Mesenchymal stem cell (in vitro differentiated cells and primary cell): ENCODE results near the gene ARHGAP15.

ENCODE experiments used
- DNase-seq: peaks from one replicate; pipeline ENCODE4 v3.0.0-alpha.2; 2013
- H2AFZ ChIP-seq: one replicate; pipeline ENCODE4 v1.6.1; 2013; ENCODE audit warnings: low read depth, mild to moderate bottlenecking, control low read depth, inconsistent platforms, low read length, moderate library complexity
- H2AK5ac ChIP-seq: 2 replicates; pipeline ENCODE4 v1.6.1; 2013; ENCODE audit warnings: low read length, moderate library complexity, mild to moderate bottlenecking, inconsistent platforms; ENCODE audit not compliant: severe bottlenecking
- H2BK120ac ChIP-seq: one replicate; pipeline ENCODE4 v1.6.1; 2013; ENCODE audit warnings: low read depth, mild to moderate bottlenecking, inconsistent platforms, low read length, moderate library complexity
- H2BK12ac ChIP-seq, 2 experiments: one replicate each; pipeline ENCODE4 v1.6.1; 2013; ENCODE audit warnings: inconsistent platforms in 2 of 2, low read length in 2 of 2, mild to moderate bottlenecking in 2 of 2, moderate library complexity in 2 of 2, control low read depth in 1 of 2
- H2BK15ac ChIP-seq: one replicate; pipeline ENCODE4 v1.6.1; 2013; ENCODE audit warnings: mild to moderate bottlenecking, low read depth, inconsistent platforms; ENCODE audit not compliant: poor library complexity, severe bottlenecking
- H2BK5ac ChIP-seq: 2 replicates; pipeline ENCODE4 v1.6.1; 2013; ENCODE audit warnings: low read depth, mild to moderate bottlenecking, low read length, control low read depth, inconsistent platforms; ENCODE audit not compliant: poor library complexity, severe bottlenecking
- H3K14ac ChIP-seq, 2 experiments: one replicate each; pipeline ENCODE4 v1.6.1; 2013; ENCODE audit warnings: inconsistent platforms in 2 of 2, low read length in 2 of 2, control low read depth in 1 of 2, mild to moderate bottlenecking in 1 of 2, moderate library complexity in 1 of 2
- H3K18ac ChIP-seq, 2 experiments: one replicate each; pipeline ENCODE4 v1.6.1; 2013; ENCODE audit warnings: inconsistent platforms in 2 of 2, low read length in 2 of 2, control low read depth in 1 of 2, low read depth in 1 of 2, mild to moderate bottlenecking in 1 of 2
- H3K23ac ChIP-seq, 2 experiments: one replicate each; pipeline ENCODE4 v1.6.1; 2013; ENCODE audit warnings: inconsistent platforms in 2 of 2, low read length in 2 of 2, mild to moderate bottlenecking in 2 of 2, moderate library complexity in 2 of 2, control low read depth in 1 of 2
- H3K27ac ChIP-seq: 2 replicates; pipeline ENCODE4 v1.5.1; 2013; ENCODE audit warnings: mild to moderate bottlenecking, moderate library complexity, low read length, control low read depth, inconsistent platforms; ENCODE audit not compliant: poor library complexity, severe bottlenecking
- H3K27me3 ChIP-seq, 2 experiments: 2 replicates each; pipeline versions ENCODE4 v1.6.1 to v1.7.0; 2013; ENCODE audit warnings: low read length in 2 of 2, mild to moderate bottlenecking in 2 of 2, moderate library complexity in 2 of 2, control low read depth in 1 of 2, inconsistent platforms in 1 of 2; ENCODE audit not compliant: control insufficient read depth in 1 of 2, insufficient read depth in 1 of 2
- H3K36me3 ChIP-seq, 2 experiments: 2 replicates each; pipeline versions ENCODE4 v1.6.1 to v1.7.0; 2013; ENCODE audit warnings: low read length in 2 of 2, control low read depth in 1 of 2, inconsistent platforms in 1 of 2, low read depth in 1 of 2, mild to moderate bottlenecking in 1 of 2; ENCODE audit not compliant: insufficient read depth in 2 of 2, control insufficient read depth in 1 of 2
- H3K4ac ChIP-seq, 2 experiments: one replicate each; pipeline ENCODE4 v1.6.1; 2013; ENCODE audit warnings: inconsistent platforms in 2 of 2, low read length in 2 of 2, mild to moderate bottlenecking in 2 of 2, moderate library complexity in 2 of 2, control low read depth in 1 of 2, low read depth in 1 of 2
- H3K4me1 ChIP-seq: 2 replicates; pipeline ENCODE4 v1.6.1; 2013; ENCODE audit warnings: low read depth, low read length, control low read depth; ENCODE audit not compliant: control insufficient read depth, insufficient read depth
- H3K4me2 ChIP-seq: 2 replicates; pipeline ENCODE4 v1.6.1; 2013; ENCODE audit warnings: low read length, mild to moderate bottlenecking, inconsistent platforms; ENCODE audit not compliant: poor library complexity, severe bottlenecking
- H3K4me3 ChIP-seq, 2 experiments: 2 replicates each; pipeline versions ENCODE4 v1.5.1 to v1.7.0; 2013; ENCODE audit warnings: low read length in 2 of 2, mild to moderate bottlenecking in 2 of 2, control low read depth in 1 of 2, low read depth in 1 of 2; ENCODE audit not compliant: insufficient read depth in 1 of 2
- H3K79me1 ChIP-seq: replicated peaks from 2 replicates; pipeline ENCODE4 v1.6.1; 2013; ENCODE audit warnings: mild to moderate bottlenecking, control low read depth, low read length, inconsistent platforms; ENCODE audit not compliant: poor library complexity, severe bottlenecking
- H3K9ac ChIP-seq: 2 replicates; pipeline ENCODE4 v1.7.0; 2013; ENCODE audit warnings: mild to moderate bottlenecking, low read length, moderate library complexity
- H3K9me3 ChIP-seq: 2 replicates; pipeline ENCODE4 v1.7.0; 2013; ENCODE audit warnings: mild to moderate bottlenecking, low read length; ENCODE audit not compliant: control insufficient read depth
- H4K8ac ChIP-seq: one replicate; pipeline ENCODE4 v1.6.1; 2013; ENCODE audit warnings: inconsistent platforms, mild to moderate bottlenecking, low read length, moderate library complexity
- H4K91ac ChIP-seq: one replicate; pipeline ENCODE4 v1.6.1; 2013; ENCODE audit warnings: mild to moderate bottlenecking, low read length, inconsistent platforms
- WGBS: methylation state at CpG from one replicate; pipeline ENCODE4 v1.1.7; 2013; ENCODE audit warnings: mixed read lengths; 5-methylcytosine and 5-hydroxymethylcytosine counted together

ARHGAP15 gene

GRCh38 chr2:143401861-143402260 is 272.6 kb downstream of the ARHGAP15 start:
- Histone ChIP-seq H2BK120ac (no peak overlapping the region), H2BK12ac (no peak overlapping the region), H3K27ac (no peak overlapping the region), H3K4me2 (no peak overlapping the region), H4K8ac (no peak overlapping the region), H3K4ac (no peak overlapping the region), H3K23ac (no peak overlapping the region), H3K14ac (no peak overlapping the region), H4K91ac (no peak overlapping the region), H3K9ac (no peak overlapping the region), H3K4me3 (no peak overlapping the region), H2BK15ac (no peak overlapping the region), H3K18ac (no peak overlapping the region), H3K79me1 (no peaks in the 10 kb centered on the region), H2AFZ (no peak overlapping the region), H3K4me1 (no peaks in the 10 kb centered on the region), H3K9me3 (no peaks in the 10 kb centered on the region), H2BK5ac (no peak overlapping the region), H3K36me3 (no peaks in the 10 kb centered on the region), H3K27me3 (no peaks in the 10 kb centered on the region), H2AK5ac (no peak overlapping the region)
- 92% methylated on average over 2 of the region's 2 CpGs for whole genome bisulfite sequencing
- no peak for DNase-seq

GRCh38 chr2:143402451-143402850 is 273.2 kb downstream of the ARHGAP15 start:
- Histone ChIP-seq H3K9ac (no peak overlapping the region), H2BK12ac (no peak overlapping the region), H3K36me3 (no peaks in the 10 kb centered on the region), H3K4me3 (no peak overlapping the region), H3K27ac (no peak overlapping the region), H2AFZ (no peak overlapping the region), H3K4me1 (no peaks in the 10 kb centered on the region), H2BK120ac (no peak overlapping the region), H3K18ac (no peak overlapping the region), H4K8ac (no peak overlapping the region), H3K4me2 (no peak overlapping the region), H4K91ac (no peak overlapping the region), H3K23ac (no peak overlapping the region), H3K27me3 (no peaks in the 10 kb centered on the region), H2AK5ac (no peak overlapping the region), H3K79me1 (no peaks in the 10 kb centered on the region), H3K14ac (no peak overlapping the region), H3K9me3 (no peaks in the 10 kb centered on the region), H2BK15ac (no peak overlapping the region), H3K4ac (no peak overlapping the region), H2BK5ac (no peak overlapping the region)
- WGBS, result 90% methylated on average over 1 of the region's 2 CpGs
- DNase-seq, result no peak

- Histone ChIP-seq H2BK120ac (no peak overlapping the region), H3K27me3 (no peaks in the 10 kb centered on the region), H3K23ac (no peak overlapping the region), H3K14ac (no peak overlapping the region), H3K27ac (no peak overlapping the region), H2AFZ (no peak overlapping the region), H4K91ac (no peak overlapping the region), H2BK5ac (no peak overlapping the region), H4K8ac (no peak overlapping the region), H3K9ac (no peak overlapping the region), H3K4me3 (no peak overlapping the region), H3K4me1 (no peaks in the 10 kb centered on the region), H3K79me1 (no peaks in the 10 kb centered on the region), H3K18ac (no peak overlapping the region), H3K9me3 (no peaks in the 10 kb centered on the region), H3K4me2 (no peak overlapping the region), H2BK15ac (no peak overlapping the region), H2AK5ac (no peak overlapping the region), H3K36me3 (no peaks in the 10 kb centered on the region), H2BK12ac (no peak overlapping the region), H3K4ac (no peak overlapping the region)
- DNase-seq, result no peak
- WGBS, result 87% methylated on average over 3 of the region's 3 CpGs
These were observed 281.1 kb downstream of the ARHGAP15 start for GRCh38 chr2:143410082-143410897.

GRCh38 chr2:143415571-143415970 is 286.4 kb downstream of the ARHGAP15 start:
- Histone ChIP-seq H2AK5ac (no peak overlapping the region), H3K18ac (no peak overlapping the region), H4K91ac (no peak overlapping the region), H3K4me2 (no peak overlapping the region), H3K9ac (no peak overlapping the region), H3K27me3 (no peaks in the 10 kb centered on the region), H3K4me3 (no peak overlapping the region), H3K9me3 (no peaks in the 10 kb centered on the region), H3K36me3 (no peaks in the 10 kb centered on the region), H3K79me1 (no peaks in the 10 kb centered on the region), H2BK12ac (no peak overlapping the region), H4K8ac (no peak overlapping the region), H2AFZ (no peak overlapping the region), H2BK15ac (no peak overlapping the region), H3K4ac (no peak overlapping the region), H2BK5ac (no peak overlapping the region), H3K14ac (no peak overlapping the region), H3K4me1 (no peaks in the 10 kb centered on the region), H3K27ac (no peak overlapping the region), H2BK120ac (no peak overlapping the region), H3K23ac (no peak overlapping the region)
- WGBS, result 93% methylated on average over 3 of the region's 4 CpGs
- DNase-seq, result no peak
